Neural cell (in vitro differentiated cells): ENCODE data around the gene SPAG16.

Experiments
- CTCF ChIP-seq: fragments of 450-650 bp; IDR thresholded peaks from 2 replicates; pipeline ENCODE4 v1.5.1; 2014; ENCODE audit warnings: antibody characterized with exemption, mild to moderate bottlenecking, moderate library complexity; ENCODE audit not compliant: poor library complexity, severe bottlenecking
- EP300 ChIP-seq: fragments of 450-650 bp; conservative IDR thresholded peaks from 2 replicates; pipeline ENCODE4 v1.6.1; 2014; ENCODE audit warnings: antibody characterized with exemption, mild to moderate bottlenecking, moderate library complexity; ENCODE audit not compliant: poor library complexity, severe bottlenecking
- EZH2 ChIP-seq: fragments of 200-600, 300-800 bp; shearing (Covaris generic), sonication (generic); IDR thresholded peaks from 2 replicates; pipeline ENCODE4 v1.6.1; 2014; ENCODE audit warnings: antibody characterized with exemption, low read length, borderline replicate concordance, mild to moderate bottlenecking; ENCODE audit not compliant: insufficient read depth, poor library complexity, severe bottlenecking
- POLR2AphosphoS5 ChIP-seq: IDR thresholded peaks from 2 replicates; pipeline ENCODE4 v1.6.1; 2012

GRCh38 chr2:214378455-214379103 is 1094.3 kb downstream of the SPAG16 start:
- TF ChIP-seq CTCF (no peak), EZH2 (no peak), POLR2AphosphoS5 (no peak), EP300 (no peak)
